Activated naive CD4-positive, alpha-beta T cell treated with anti-CD3 and anti-CD28 coated beads, Interleukin-2, amount 10 ng/mL, durations not matched to agents 7 days and 5 days (primary cell): ENCODE measurements around the gene IRS2.

Experiments used
- CTCF ChIA-PET: fragments of 350-600 bp; sonication (Branson Sonifier 250); formaldehyde crosslinking; loops from one replicate; lab custom pipeline; 2021; ENCODE audit warnings: antibody characterized with exemption; lab: Charles Lee
- DNase-seq: peaks from one replicate; pipeline ENCODE4 v3.0.0-alpha.2; 2020
- H3K27ac Mint-ChIP-seq: one replicate; pipeline ENCODE4 v1.8.0; 2021; ENCODE audit warnings: mild to moderate bottlenecking, moderate library complexity, mixed read lengths
- H3K27me3 Mint-ChIP-seq: one replicate; pipeline ENCODE4 v1.8.0; 2021; ENCODE audit warnings: mild to moderate bottlenecking, mixed read lengths
- H3K36me3 Mint-ChIP-seq: one replicate; pipeline ENCODE4 v1.8.0; 2021; ENCODE audit warnings: mixed read lengths
- H3K4me1 Mint-ChIP-seq: one replicate; pipeline ENCODE4 v1.8.0; 2021; ENCODE audit warnings: mixed read lengths
- H3K4me3 Mint-ChIP-seq: one replicate; pipeline ENCODE4 v1.8.0; 2021; ENCODE audit warnings: mild to moderate bottlenecking, moderate library complexity, mixed read lengths
- H3K9me3 Mint-ChIP-seq: one replicate; pipeline ENCODE4 v1.8.0; 2021; ENCODE audit warnings: mixed read lengths

The IRS2 gene

GRCh38 chr13:109815651-109816050, 29.3 kb upstream of the IRS2 start:
- Mint-ChIP-seq H3K27ac (no peak overlapping the region), H3K4me1 (no peaks in the 10 kb centered on the region), H3K36me3 (no peaks in the 10 kb centered on the region), H3K9me3 (no peaks in the 10 kb centered on the region), H3K27me3 (peaks cover 14% of the 10 kb centered on the region), H3K4me3 (no peak overlapping the region)
- CTCF ChIA-PET, result no interaction called here
- no peak for DNase-seq

GRCh38 chr13:109813663-109814062, 27.3 kb upstream of the IRS2 start:
- no peak for DNase-seq
- CTCF ChIA-PET, result no interaction called here
- H3K27ac Mint-ChIP-seq, result no peak overlapping the region
- no peaks in the 10 kb centered on the region for H3K4me1 Mint-ChIP-seq
- peaks cover 10% of the 10 kb centered on the region for H3K27me3 Mint-ChIP-seq
- H3K36me3 Mint-ChIP-seq, result no peaks in the 10 kb centered on the region
- no peak overlapping the region for H3K4me3 Mint-ChIP-seq
- H3K9me3 Mint-ChIP-seq, result no peaks in the 10 kb centered on the region

GRCh38 chr13:109812382-109812781, 26.0 kb upstream of the IRS2 start:
- no peak for DNase-seq
- Mint-ChIP-seq H3K27me3 (peaks cover 3% of the 10 kb centered on the region), H3K9me3 (no peaks in the 10 kb centered on the region), H3K4me3 (no peak overlapping the region), H3K36me3 (no peaks in the 10 kb centered on the region), H3K27ac (no peak overlapping the region), H3K4me1 (no peaks in the 10 kb centered on the region)
- CTCF ChIA-PET, result no interaction called here

- Mint-ChIP-seq H3K27ac (no peak overlapping the region), H3K27me3 (no peaks in the 10 kb centered on the region), H3K9me3 (no peaks in the 10 kb centered on the region), H3K36me3 (no peaks in the 10 kb centered on the region), H3K4me3 (no peak overlapping the region), H3K4me1 (no peaks in the 10 kb centered on the region)
- CTCF ChIA-PET, result no interaction called here
- DNase-seq, result no peak
Measured at GRCh38 chr13:109810761-109811510, 24.6 kb upstream of the IRS2 start.

GRCh38 chr13:109809216-109809932, 23.0 kb upstream of the IRS2 start:
- no peak overlapping the region for H3K4me3 Mint-ChIP-seq
- CTCF ChIA-PET, result no interaction called here
- peaks cover 5% of the 10 kb centered on the region for H3K27me3 Mint-ChIP-seq
- H3K27ac Mint-ChIP-seq, result no peak overlapping the region
- H3K9me3 Mint-ChIP-seq, result no peaks in the 10 kb centered on the region
- no peaks in the 10 kb centered on the region for H3K36me3 Mint-ChIP-seq
- H3K4me1 Mint-ChIP-seq, result no peaks in the 10 kb centered on the region
- DNase-seq, result no peak

GRCh38 chr13:109807345-109807744, 21.0 kb upstream of the IRS2 start:
- CTCF ChIA-PET, result no interaction called here

GRCh38 chr13:109804654-109805053, 18.3 kb upstream of the IRS2 start:
- H3K36me3 Mint-ChIP-seq, result no peaks in the 10 kb centered on the region
- CTCF ChIA-PET, result no interaction called here
- H3K4me1 Mint-ChIP-seq, result no peaks in the 10 kb centered on the region
- no peaks in the 10 kb centered on the region for H3K9me3 Mint-ChIP-seq
- no peak for DNase-seq
- H3K27me3 Mint-ChIP-seq, result peaks cover 14% of the 10 kb centered on the region
- no peak overlapping the region for H3K4me3 Mint-ChIP-seq
- no peak overlapping the region for H3K27ac Mint-ChIP-seq

More at GRCh38 chr13:109807345-109807744, 21.0 kb upstream of the IRS2 start:
- H3K27ac Mint-ChIP-seq, result no peak overlapping the region
- H3K9me3 Mint-ChIP-seq, result no peaks in the 10 kb centered on the region
- no peaks in the 10 kb centered on the region for H3K4me1 Mint-ChIP-seq
- H3K4me3 Mint-ChIP-seq, result no peak overlapping the region
- H3K27me3 Mint-ChIP-seq, result peaks cover 10% of the 10 kb centered on the region
- no peak for DNase-seq
- H3K36me3 Mint-ChIP-seq, result no peaks in the 10 kb centered on the region

- H3K27me3 Mint-ChIP-seq, result peaks cover 14% of the 10 kb centered on the region
- H3K9me3 Mint-ChIP-seq, result no peaks in the 10 kb centered on the region
- H3K36me3 Mint-ChIP-seq, result no peaks in the 10 kb centered on the region
- no peak overlapping the region for H3K4me3 Mint-ChIP-seq
- H3K4me1 Mint-ChIP-seq, result no peaks in the 10 kb centered on the region
- no peak for DNase-seq
- CTCF ChIA-PET, result no interaction called here
- H3K27ac Mint-ChIP-seq, result no peak overlapping the region
Measured at GRCh38 chr13:109803825-109804224, 17.4 kb upstream of the IRS2 start.

- no peak overlapping the region for H3K27ac Mint-ChIP-seq
- H3K4me3 Mint-ChIP-seq, result no peak overlapping the region
- peaks cover 21% of the 10 kb centered on the region for H3K27me3 Mint-ChIP-seq
- H3K36me3 Mint-ChIP-seq, result no peaks in the 10 kb centered on the region
- H3K9me3 Mint-ChIP-seq, result no peaks in the 10 kb centered on the region
- no peaks in the 10 kb centered on the region for H3K4me1 Mint-ChIP-seq
- CTCF ChIA-PET, result interaction anchor here (0.7 to 1.4 kb wide), 2 partner anchors 12 to 191 kb away, joined by 3 read pairs; no protein-coding TSS in a partner anchor
- DNase-seq, result no peak
Measured at GRCh38 chr13:109802936-109803335, 16.6 kb upstream of the IRS2 start.

GRCh38 chr13:109795011-109795410, 8.6 kb upstream of the IRS2 start:
- Mint-ChIP-seq H3K27ac (no peak overlapping the region), H3K9me3 (no peaks in the 10 kb centered on the region), H3K4me1 (peaks cover 16% of the 10 kb centered on the region), H3K4me3 (no peak overlapping the region), H3K36me3 (no peaks in the 10 kb centered on the region), H3K27me3 (peaks cover 51% of the 10 kb centered on the region)
- no peak for DNase-seq
- CTCF ChIA-PET, result no interaction called here

- Mint-ChIP-seq H3K4me1 (peaks cover 16% of the 10 kb centered on the region), H3K27ac (no peak overlapping the region), H3K4me3 (no peak overlapping the region), H3K36me3 (no peaks in the 10 kb centered on the region), H3K27me3 (peaks cover 60% of the 10 kb centered on the region), H3K9me3 (no peaks in the 10 kb centered on the region)
- DNase-seq, result no peak
- CTCF ChIA-PET, result no interaction called here
Measured at GRCh38 chr13:109794095-109794494, 7.7 kb upstream of the IRS2 start.

- no peak for DNase-seq
- Mint-ChIP-seq H3K4me3 (no peak overlapping the region), H3K27ac (no peak overlapping the region), H3K4me1 (peaks cover 26% of the 10 kb centered on the region), H3K9me3 (no peaks in the 10 kb centered on the region), H3K36me3 (no peaks in the 10 kb centered on the region), H3K27me3 (peaks cover 56% of the 10 kb centered on the region)
- CTCF ChIA-PET, result no interaction called here
Measured at GRCh38 chr13:109792416-109793059, 6.2 kb upstream of the IRS2 start.

GRCh38 chr13:109790942-109791605, 4.7 kb upstream of the IRS2 start:
- Mint-ChIP-seq H3K4me3 (no peak overlapping the region), H3K9me3 (no peaks in the 10 kb centered on the region), H3K36me3 (no peaks in the 10 kb centered on the region), H3K4me1 (peaks cover 28% of the 10 kb centered on the region), H3K27me3 (peaks cover 47% of the 10 kb centered on the region), H3K27ac (no peak overlapping the region)
- peak; percentile 66 for DNase-seq
- CTCF ChIA-PET, result interaction anchor here (0.9 to 1.1 kb wide), 5 partner anchors 11 to 875 kb away, joined by 3 to 5 read pairs (median 3); no protein-coding TSS in a partner anchor

GRCh38 chr13:109790086-109790485, 3.7 kb upstream of the IRS2 start:
- Mint-ChIP-seq H3K27me3 (peaks cover 47% of the 10 kb centered on the region), H3K9me3 (no peaks in the 10 kb centered on the region), H3K4me1 (peaks cover 27% of the 10 kb centered on the region), H3K4me3 (no peak overlapping the region), H3K36me3 (no peaks in the 10 kb centered on the region), H3K27ac (no peak overlapping the region)
- CTCF ChIA-PET, result interaction anchor here (1.1 to 1.7 kb wide), 2 partner anchors 10 to 181 kb away, joined by 5 to 6 read pairs; no protein-coding TSS in a partner anchor
- no peak for DNase-seq
